Activated CD4-positive, alpha-beta T cell treated with anti-CD3 and anti-CD28 coated beads, Interleukin-2, amount 10 ng/mL, durations not matched to agents 24 days and 14 days (primary cell): ENCODE results near the gene LGI2. TPM values are rescaled to one million over a fixed set of nuclear protein-coding genes. Genes with fewer than 3 reads are reported as not detected.

Experiments used
- DNase-seq: peaks from one replicate; pipeline ENCODE4 v3.0.0; 2022
- H3K27ac Mint-ChIP-seq: one replicate; pipeline ENCODE4 v1.8.0; 2022; ENCODE audit warnings: mild to moderate bottlenecking, mixed read lengths
- H3K27me3 Mint-ChIP-seq: one replicate; pipeline ENCODE4 v1.8.0; 2022; ENCODE audit warnings: mixed read lengths
- H3K36me3 Mint-ChIP-seq: one replicate; pipeline ENCODE4 v1.8.0; 2022; ENCODE audit warnings: low read depth, mild to moderate bottlenecking, mixed read lengths
- H3K4me1 Mint-ChIP-seq: one replicate; pipeline ENCODE4 v1.8.0; 2021; ENCODE audit warnings: mixed read lengths
- H3K4me3 Mint-ChIP-seq: one replicate; pipeline ENCODE4 v1.8.0; 2022; ENCODE audit warnings: mild to moderate bottlenecking, moderate library complexity, mixed read lengths
- H3K9me3 Mint-ChIP-seq: one replicate; pipeline ENCODE4 v1.8.0; 2021; ENCODE audit warnings: mixed read lengths
- intact Hi-C: fragments of 100-400 bp; cut with micrococcal nuclease; formaldehyde crosslinking; loops from one replicate; pipeline ENCODE4 v1.15.1; 2023
- total RNA-seq: library from RNA; stranded (reverse); gene quantifications from 2 replicates; pipeline ENCODE4 v1.2.3, GENCODE V29; 2022

The LGI2 gene
- total RNA-seq, 1 donor from 2014 or later: not detected

GRCh38 chr4:24999392-25000089 lies 31.2 kb downstream of the LGI2 start:
- Mint-ChIP-seq H3K27me3 (peaks cover 5% of the 10 kb centered on the region), H3K9me3 (no peaks in the 10 kb centered on the region), H3K4me1 (peaks cover 3% of the 10 kb centered on the region), H3K27ac (no peak overlapping the region), H3K36me3 (no peaks in the 10 kb centered on the region), H3K4me3 (no peak overlapping the region)
- no peak for DNase-seq
- intact Hi-C loops: no loop called here

- DNase-seq: no peak
- H3K27ac Mint-ChIP-seq: no peak overlapping the region
- H3K27me3 Mint-ChIP-seq: peaks cover 2% of the 10 kb centered on the region
- peaks cover 3% of the 10 kb centered on the region for H3K4me1 Mint-ChIP-seq
- intact Hi-C loops: no loop called here
- H3K36me3 Mint-ChIP-seq: no peaks in the 10 kb centered on the region
- no peak overlapping the region for H3K4me3 Mint-ChIP-seq
- H3K9me3 Mint-ChIP-seq: no peaks in the 10 kb centered on the region
These were observed 35.3 kb downstream of the LGI2 start for GRCh38 chr4:24995346-24995919.

- no peak for DNase-seq
- intact Hi-C loops: no loop called here
- Mint-ChIP-seq H3K9me3 (no peaks in the 10 kb centered on the region), H3K27ac (no peak overlapping the region), H3K36me3 (no peaks in the 10 kb centered on the region), H3K4me3 (no peak overlapping the region), H3K27me3 (no peaks in the 10 kb centered on the region), H3K4me1 (no peaks in the 10 kb centered on the region)
These were observed 37.1 kb downstream of the LGI2 start for GRCh38 chr4:24993551-24994080.

GRCh38 chr4:24992968-24993367 lies 37.8 kb downstream of the LGI2 start:
- Mint-ChIP-seq H3K36me3 (no peaks in the 10 kb centered on the region), H3K4me1 (no peaks in the 10 kb centered on the region), H3K27me3 (no peaks in the 10 kb centered on the region), H3K27ac (no peak overlapping the region), H3K4me3 (no peak overlapping the region), H3K9me3 (no peaks in the 10 kb centered on the region)
- DNase-seq: no peak
- intact Hi-C loops: no loop called here

- H3K4me3 Mint-ChIP-seq: no peak overlapping the region
- no peaks in the 10 kb centered on the region for H3K36me3 Mint-ChIP-seq
- intact Hi-C loops: no loop called here
- H3K9me3 Mint-ChIP-seq: no peaks in the 10 kb centered on the region
- no peaks in the 10 kb centered on the region for H3K27me3 Mint-ChIP-seq
- no peaks in the 10 kb centered on the region for H3K4me1 Mint-ChIP-seq
- H3K27ac Mint-ChIP-seq: no peak overlapping the region
- no peak for DNase-seq
These were observed 39.7 kb downstream of the LGI2 start for GRCh38 chr4:24991015-24991414.

- Mint-ChIP-seq H3K27me3 (no peaks in the 10 kb centered on the region), H3K4me3 (no peak overlapping the region), H3K4me1 (no peaks in the 10 kb centered on the region), H3K36me3 (no peaks in the 10 kb centered on the region), H3K9me3 (no peaks in the 10 kb centered on the region), H3K27ac (no peak overlapping the region)
- no peak for DNase-seq
- intact Hi-C loops: no loop called here
These were observed 41.4 kb downstream of the LGI2 start for GRCh38 chr4:24989327-24989726.

GRCh38 chr4:24988776-24989175 lies 42.0 kb downstream of the LGI2 start:
- Mint-ChIP-seq H3K4me3 (no peak overlapping the region), H3K4me1 (no peaks in the 10 kb centered on the region), H3K36me3 (no peaks in the 10 kb centered on the region), H3K27me3 (no peaks in the 10 kb centered on the region), H3K27ac (no peak overlapping the region), H3K9me3 (no peaks in the 10 kb centered on the region)
- intact Hi-C loops: no loop called here
- DNase-seq: no peak

- Mint-ChIP-seq H3K9me3 (no peaks in the 10 kb centered on the region), H3K27me3 (peaks cover 5% of the 10 kb centered on the region), H3K27ac (no peak overlapping the region), H3K36me3 (no peaks in the 10 kb centered on the region), H3K4me3 (no peak overlapping the region), H3K4me1 (peaks cover 5% of the 10 kb centered on the region)
- intact Hi-C loops: no loop called here
- no peak for DNase-seq
These were observed 45.9 kb downstream of the LGI2 start for GRCh38 chr4:24984602-24985532.

GRCh38 chr4:24980740-24981139 lies 50.0 kb downstream of the LGI2 start:
- Mint-ChIP-seq H3K27me3 (peaks cover 14% of the 10 kb centered on the region), H3K4me1 (peaks cover 10% of the 10 kb centered on the region), H3K27ac (no peak overlapping the region), H3K9me3 (no peaks in the 10 kb centered on the region), H3K36me3 (no peaks in the 10 kb centered on the region), H3K4me3 (no peak overlapping the region)
- no peak for DNase-seq
- intact Hi-C loops: loop anchor here (1.0 kb wide), 2 partner anchors 165 to 387 kb away; no protein-coding TSS in a partner anchor

- H3K27ac Mint-ChIP-seq: no peak overlapping the region
- H3K9me3 Mint-ChIP-seq: no peaks in the 10 kb centered on the region
- intact Hi-C loops: loop anchor here (1.0 kb wide), 2 partner anchors 165 to 387 kb away; no protein-coding TSS in a partner anchor
- H3K36me3 Mint-ChIP-seq: no peaks in the 10 kb centered on the region
- peaks cover 10% of the 10 kb centered on the region for H3K4me1 Mint-ChIP-seq
- H3K4me3 Mint-ChIP-seq: peak overlapping the region; percentile 26
- DNase-seq: peak; percentile 86
- H3K27me3 Mint-ChIP-seq: peaks cover 19% of the 10 kb centered on the region
These were observed 50.6 kb downstream of the LGI2 start for GRCh38 chr4:24980064-24980690.

GRCh38 chr4:24979554-24979953 lies 51.2 kb downstream of the LGI2 start:
- peaks cover 22% of the 10 kb centered on the region for H3K27me3 Mint-ChIP-seq
- H3K4me1 Mint-ChIP-seq: peaks cover 10% of the 10 kb centered on the region
- no peaks in the 10 kb centered on the region for H3K36me3 Mint-ChIP-seq
- intact Hi-C loops: no loop called here
- DNase-seq: no peak
- no peaks in the 10 kb centered on the region for H3K9me3 Mint-ChIP-seq
- no peak overlapping the region for H3K27ac Mint-ChIP-seq
- no peak overlapping the region for H3K4me3 Mint-ChIP-seq

- peaks cover 10% of the 10 kb centered on the region for H3K4me1 Mint-ChIP-seq
- H3K4me3 Mint-ChIP-seq: no peak overlapping the region
- DNase-seq: no peak
- H3K9me3 Mint-ChIP-seq: no peaks in the 10 kb centered on the region
- intact Hi-C loops: no loop called here
- no peaks in the 10 kb centered on the region for H3K36me3 Mint-ChIP-seq
- peaks cover 23% of the 10 kb centered on the region for H3K27me3 Mint-ChIP-seq
- H3K27ac Mint-ChIP-seq: no peak overlapping the region
These were observed 52.3 kb downstream of the LGI2 start for GRCh38 chr4:24978291-24979075.

GRCh38 chr4:24975510-24975909 lies 55.2 kb downstream of the LGI2 start:
- Mint-ChIP-seq H3K4me3 (no peak overlapping the region), H3K9me3 (no peaks in the 10 kb centered on the region)

More at GRCh38 chr4:24975510-24975909, 55.2 kb downstream of the LGI2 start:
- Mint-ChIP-seq H3K27me3 (peaks cover 21% of the 10 kb centered on the region), H3K36me3 (no peaks in the 10 kb centered on the region), H3K4me1 (peaks cover 10% of the 10 kb centered on the region), H3K27ac (no peak overlapping the region)
- intact Hi-C loops: no loop called here
- DNase-seq: no peak
